Pons (tissue), 1 donor: ENCODE results near the gene SLC25A18.
"Not testable (repeated sequence)": the region's sequence is repeated elsewhere in the genome, so short reads cannot be mapped to it uniquely, and the experiment has no call there.

Experiments used
- DNase-seq: peaks from one replicate; pipeline ENCODE4 v3.0.0-alpha.2; 2016; ENCODE audit warnings: low spot score

SLC25A18 gene

DNA sequence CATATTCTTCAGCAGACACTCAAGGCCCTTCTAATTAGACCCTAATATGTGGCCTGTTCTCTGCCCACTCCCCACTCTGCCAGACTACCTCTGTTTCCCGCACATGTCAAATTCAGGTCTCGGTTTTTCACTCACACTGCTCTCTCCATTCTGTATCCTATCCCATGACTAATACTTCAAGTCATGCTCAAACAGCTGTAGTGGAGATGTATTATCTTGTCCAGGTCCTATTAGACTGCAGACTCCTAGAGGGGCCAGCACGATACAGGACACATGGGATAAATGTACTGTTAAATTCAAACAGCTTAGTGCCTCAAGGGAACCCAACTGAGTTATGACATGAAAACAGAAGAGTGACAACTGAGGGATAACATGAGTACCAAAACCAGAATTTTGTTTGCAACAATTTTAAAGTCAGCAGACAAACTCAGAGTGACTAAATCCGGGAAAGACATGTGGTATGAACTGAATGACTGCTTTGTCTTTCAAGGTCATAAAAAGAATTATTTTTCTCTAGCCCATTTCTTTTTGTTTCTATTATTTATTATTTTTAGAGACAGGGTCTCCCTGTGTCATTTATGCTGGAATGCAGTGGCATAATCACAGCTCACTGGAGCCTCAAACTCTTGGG lies 44.7 kb downstream of the SLC25A18 start:
- peak; percentile 24 for DNase-seq

DNA sequence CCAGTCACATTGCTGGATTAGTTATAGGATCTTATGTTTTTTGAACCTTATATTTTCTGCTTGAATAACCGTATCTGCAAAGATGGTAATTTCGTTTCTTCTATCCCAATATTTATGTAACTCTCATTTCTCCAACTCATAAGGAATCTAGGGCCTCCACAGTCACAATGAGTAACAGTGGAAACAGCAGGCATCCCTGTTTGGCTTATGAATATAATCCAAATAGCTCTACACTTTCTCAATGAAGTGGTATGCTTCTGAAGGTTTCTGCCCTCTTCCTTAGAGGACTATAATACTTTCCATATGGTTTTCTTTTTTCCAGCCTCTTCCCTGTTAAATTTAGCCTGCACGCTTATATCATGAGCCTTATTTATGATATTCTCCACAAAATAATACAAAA lies 48.8 kb downstream of the SLC25A18 start:
- no peak for DNase-seq

DNA sequence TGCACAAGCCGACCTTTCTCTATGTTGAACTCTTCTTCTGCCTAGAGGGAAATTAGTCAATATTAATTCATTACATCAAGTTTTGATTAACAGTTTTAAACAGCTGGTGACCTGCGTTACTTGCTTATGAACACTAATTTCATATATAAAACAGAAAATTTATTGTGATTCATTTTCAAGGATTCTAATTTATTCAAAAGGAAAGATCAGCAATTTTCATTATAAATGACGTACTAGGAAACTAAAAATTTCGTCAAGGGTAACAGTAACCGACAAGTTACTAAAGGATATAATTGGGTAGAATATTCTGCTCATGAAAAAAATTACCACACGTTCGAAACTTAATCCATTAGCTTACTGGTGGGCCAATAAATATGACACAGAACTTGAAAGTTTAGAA lies 50.0 kb downstream of the SLC25A18 start:
- DNase-seq, result no peak

DNA sequence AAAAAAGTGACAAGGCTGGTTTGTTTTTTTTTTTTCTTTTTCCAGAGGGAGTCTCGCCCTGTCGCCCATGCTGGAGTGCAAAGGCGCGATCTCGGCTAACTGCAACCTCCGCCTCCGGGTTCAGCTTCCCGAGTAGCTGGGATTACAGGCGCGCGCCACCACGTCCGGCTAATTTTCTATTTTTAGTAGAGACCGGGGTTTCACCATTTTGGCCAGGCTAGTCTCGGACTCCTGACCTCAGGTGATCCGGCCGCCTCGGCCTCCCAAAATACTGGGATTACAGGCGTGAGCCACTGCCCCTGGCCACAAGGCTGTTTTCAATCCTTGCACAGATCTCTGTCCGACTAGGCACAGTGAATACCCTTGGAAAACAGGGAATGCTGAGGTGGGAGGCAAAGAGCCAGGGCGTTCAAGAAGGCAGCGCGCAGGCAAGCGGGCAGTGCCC lies 64.7 kb downstream of the SLC25A18 start:
- DNase-seq, result no peak

DNA sequence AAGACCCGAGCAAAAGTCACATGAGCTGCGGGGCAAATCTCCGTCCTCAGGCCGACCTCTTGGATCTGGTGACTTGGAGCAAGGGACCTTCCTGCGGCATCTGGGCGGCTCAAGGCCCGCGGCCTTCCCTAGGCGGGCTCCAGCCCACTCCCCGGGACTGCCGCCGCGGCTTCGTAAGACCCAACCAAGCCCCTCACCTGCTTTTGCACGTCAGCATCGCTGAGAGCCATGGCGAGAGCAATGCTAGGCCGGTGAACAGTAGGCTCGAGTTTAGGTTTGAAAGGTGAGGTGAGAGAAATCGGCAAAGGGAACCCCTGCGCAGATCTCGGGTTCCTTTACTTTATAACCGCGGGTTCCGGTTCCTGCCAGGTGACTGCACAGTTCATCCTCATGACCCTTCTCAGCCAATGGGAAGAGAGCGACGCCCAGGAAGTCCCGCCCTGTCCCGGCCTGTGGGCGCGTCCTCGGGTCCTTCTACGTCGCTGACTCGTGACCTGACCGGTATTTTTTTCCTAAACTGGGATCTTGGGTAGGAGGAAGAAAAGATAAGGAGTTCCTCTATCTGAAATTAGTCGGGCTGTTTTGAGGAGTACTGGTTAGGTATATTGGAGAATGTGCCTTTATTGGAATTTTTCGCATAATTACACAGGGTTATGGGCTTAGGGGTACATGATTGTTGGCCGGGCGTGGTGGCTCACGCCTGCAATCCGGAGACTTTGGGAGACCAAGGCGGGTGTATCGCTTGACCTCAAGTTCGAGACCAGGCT lies 65.3 kb downstream of the SLC25A18 start, which contains the start of gene ATP6V1E1:
Gene ATP6V1E1 (minus strand): TSS at position 344 of the 767 bp plus-strand sequence. CDS start 114 bp downstream, at position 230.
- peak; percentile 97 for DNase-seq

DNA sequence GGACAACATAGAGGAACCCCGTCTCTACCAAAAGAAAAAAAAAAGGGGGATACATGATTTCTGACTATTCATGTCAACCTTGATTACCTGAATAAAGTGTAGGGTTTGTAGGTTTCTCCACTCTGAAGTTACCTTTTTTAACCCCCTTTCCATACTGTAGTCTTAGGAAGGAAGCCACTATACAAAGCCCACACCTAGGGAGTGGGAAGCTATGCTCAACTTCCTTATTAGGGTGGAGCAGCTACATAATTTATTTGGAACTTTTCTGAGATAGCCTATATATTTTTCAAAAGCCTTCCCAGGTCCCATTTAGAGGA lies 65.8 kb downstream of the SLC25A18 start:
- DNase-seq, result no peak

DNA sequence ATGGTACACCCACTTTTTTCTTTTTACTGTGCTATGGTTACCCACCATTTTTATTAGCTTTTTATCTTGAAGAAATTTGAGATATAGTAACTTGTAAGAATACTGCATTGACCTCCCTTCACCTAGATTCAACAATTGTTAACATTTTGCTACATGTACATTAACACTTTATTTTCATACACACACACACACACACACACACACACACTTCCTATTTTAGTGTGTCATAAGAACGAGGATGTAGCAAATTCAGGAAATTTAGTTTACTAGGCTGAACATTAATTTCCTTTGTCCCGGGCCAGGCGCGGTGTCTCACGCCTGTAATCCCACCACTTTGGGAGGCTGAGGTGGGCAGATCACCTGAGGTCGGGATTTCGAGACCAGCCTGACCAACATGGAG lies 66.3 kb downstream of the SLC25A18 start:
- no peak for DNase-seq

DNA sequence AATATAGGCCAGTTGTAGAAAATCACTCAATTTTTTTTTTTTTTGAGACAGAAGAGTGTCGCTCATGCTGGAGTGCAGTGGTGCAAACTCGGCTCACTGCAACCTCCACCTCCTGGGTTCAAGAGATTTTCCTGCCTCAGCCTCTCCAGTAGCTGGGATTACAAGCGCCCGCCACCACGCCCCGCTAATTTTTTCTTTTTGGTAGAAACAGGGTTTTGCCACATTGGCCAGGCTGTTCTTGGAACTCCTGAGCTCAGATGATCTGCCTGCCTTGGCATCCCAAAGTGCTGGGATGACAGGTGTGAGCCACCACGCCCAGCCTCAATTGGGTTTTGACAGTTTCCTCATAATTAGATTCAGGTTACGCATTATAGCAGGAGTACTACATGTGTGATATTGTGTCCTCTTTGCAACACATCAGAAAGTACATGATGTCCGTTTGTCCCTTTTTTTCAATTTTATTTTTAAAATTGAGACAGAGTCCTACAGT lies 67.8 kb downstream of the SLC25A18 start:
- no peak for DNase-seq

DNA sequence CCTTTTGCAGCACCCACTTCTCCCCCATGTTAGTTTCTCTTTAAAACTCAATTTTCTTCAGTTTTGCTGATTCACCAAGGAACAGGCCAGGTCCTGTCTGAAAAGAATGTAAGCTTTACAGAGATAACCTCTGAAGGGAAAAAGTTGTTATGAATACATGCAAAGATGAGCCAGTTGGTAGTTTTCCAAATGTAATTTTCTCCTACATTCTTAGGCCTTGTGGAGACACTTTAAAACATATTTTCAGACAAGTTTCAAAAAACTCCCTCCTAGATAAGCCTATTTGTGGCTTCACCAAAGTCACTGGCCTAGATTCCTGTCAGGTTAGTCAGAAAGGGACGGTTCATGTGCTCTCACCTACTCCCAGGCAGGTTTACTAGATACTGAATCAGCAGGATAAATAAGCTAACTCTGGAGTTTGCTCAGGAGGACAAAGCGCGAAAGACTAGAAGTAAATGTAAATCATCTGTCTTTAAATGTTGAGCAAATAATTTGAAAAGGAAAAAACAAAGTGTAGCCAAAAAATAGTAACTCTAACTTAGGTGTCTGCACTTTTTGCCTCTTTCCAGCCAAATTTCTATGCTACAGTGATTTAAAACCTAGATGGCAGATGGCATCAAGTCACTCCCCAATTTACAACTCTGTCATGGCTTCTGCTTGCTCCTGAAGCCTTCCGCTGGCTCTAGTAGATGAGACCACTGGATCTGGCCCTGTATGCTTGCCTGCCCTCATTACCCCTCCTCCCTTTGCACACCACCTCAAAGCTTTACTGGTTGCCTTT lies 70.1 kb downstream of the SLC25A18 start:
- no peak for DNase-seq

DNA sequence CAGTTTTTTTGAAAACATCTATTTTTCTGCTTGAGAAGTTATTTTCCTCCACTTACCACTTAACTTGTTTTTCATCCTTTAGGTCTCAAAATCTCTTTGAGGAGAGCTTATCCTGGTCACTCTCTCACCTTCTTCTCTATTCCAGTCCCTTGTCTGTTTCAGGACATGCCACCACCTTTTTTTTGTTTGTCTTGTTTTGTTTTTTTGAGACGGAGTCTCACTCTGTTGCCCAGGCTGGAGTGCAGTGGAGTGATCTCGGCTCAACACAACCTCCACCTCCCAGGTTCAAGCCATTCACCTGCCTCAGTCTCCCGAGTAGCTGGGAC lies 70.7 kb downstream of the SLC25A18 start:
- no peak for DNase-seq

DNA sequence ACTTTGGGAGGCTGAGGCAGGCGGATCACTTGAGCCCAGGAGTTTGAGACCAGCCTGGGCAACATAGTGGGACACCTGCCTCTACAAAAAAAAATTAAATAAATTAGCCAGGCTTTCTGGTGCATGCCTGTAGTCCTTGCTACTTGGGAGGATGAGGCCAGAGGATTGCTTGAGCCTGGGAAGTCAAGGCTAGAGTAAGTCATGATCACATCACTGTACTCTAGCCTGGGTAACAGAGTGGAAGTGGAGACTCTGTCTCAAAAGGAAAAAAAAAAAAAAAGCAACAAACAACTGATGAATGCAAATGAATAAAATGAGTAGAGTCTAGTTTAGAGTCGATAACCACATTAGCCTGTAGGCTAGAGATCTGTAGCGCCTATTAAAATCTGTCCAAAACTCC lies 71.4 kb downstream of the SLC25A18 start:
- no peak for DNase-seq

DNA sequence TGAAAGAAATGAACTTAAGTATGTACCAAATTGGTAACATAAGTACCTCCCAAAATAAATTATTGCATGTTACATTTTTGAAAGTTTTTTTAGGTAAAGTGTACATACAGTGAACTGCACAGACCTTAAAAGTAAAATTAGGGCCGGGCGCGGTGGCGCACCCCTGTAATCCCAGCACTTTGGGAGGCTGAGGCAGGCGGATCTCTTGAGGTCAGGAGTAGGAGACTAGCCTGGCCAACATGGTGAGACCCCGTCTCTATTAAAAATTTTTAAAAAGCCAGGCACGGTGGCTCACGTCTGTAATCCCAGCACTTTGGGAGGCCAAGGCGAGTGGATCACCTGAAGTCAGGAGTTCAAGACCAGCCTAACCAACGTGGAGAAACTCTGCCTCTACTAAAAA lies 73.6 kb downstream of the SLC25A18 start:
- DNase-seq, result not testable (repeated sequence)

DNA sequence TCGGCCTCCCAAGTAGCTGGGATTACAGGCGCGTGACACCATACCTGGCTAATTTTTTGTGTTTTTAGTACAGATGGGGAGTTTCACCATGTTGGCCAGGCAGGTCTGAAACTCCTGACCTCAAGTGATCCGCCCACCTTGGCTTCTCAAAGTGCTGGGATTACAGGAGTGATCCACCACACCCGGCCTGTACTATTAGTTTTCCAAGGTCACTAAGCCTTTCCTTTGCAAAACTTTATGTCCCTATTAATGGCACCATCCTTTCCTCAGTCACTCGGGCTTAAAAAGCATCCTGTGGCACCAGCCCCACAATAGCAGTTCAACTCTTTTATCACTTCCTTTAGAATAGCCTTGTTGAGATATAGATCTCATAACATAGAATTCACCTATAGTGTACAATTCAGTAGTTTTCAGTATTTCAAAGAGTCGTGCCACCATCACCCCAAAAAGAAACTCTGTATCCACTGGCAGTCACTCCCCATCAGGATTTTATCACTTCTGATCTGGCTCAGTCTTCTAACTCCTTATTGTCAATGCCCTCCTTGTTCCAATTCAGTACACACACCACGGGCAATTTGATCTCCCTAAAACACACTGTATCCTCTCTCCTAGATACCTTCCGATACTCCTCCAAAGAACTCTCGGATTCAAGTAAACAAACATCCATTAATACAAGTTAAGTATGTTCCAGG lies 74.3 kb downstream of the SLC25A18 start:
- no peak for DNase-seq

DNA sequence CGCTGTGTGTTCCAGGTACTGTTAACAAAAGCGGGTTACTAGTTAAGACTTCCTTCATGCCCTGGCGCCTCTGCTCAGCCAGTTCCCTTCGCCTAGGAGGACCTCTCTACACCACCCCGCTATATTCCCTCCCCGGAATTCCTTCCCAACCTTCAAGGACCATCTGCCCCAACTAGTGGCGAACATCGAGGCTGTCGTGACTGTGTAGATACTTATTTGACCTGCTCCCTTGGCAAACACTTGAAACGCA lies 74.8 kb downstream of the SLC25A18 start:
- DNase-seq, result no peak

DNA sequence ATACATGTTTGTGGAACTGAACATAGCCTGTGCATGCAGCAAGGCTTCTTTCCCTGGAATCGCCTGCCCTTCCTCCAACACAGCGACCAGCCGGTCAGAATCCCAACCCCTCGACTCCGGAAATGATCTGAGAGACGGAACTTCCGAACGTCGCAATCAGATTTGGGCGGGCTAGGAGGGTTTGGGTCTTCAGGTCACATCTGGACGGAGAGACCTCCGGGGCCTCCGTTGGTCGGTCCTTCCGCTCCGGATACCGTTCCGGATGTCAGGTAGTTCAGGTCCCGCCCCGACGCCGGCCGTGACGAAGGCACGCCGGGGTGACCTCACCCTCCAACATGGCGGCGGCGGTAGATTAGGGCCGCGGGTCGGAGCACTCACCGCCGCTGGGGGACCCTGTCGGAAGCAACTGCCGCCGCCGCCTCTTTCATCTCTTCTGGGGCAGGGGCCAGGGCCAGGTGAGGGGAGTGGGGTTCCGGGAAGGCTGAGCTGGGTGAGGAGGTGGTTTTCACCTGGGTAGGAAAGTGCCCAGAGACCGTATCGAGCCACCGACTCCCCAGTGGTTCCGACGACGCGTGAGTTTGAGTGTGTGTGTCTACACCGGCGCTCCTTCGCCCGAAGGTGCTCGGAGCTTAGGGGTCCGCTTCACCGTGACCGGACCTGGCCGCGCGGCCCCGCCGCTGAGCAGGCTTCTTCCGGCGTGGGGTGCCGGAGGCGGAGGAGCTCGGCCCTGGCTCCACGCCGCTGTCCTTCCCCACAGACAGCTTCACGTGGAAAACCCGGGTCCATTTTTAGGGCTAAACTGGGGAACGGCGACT lies 75.3 kb downstream of the SLC25A18 start, which contains the start of gene BCL2L13:
Gene BCL2L13 (plus strand): TSS at position 326 of the 815 bp plus-strand sequence. CDS start 16,955 bp downstream, outside the sequence.
- DNase-seq, result peak; percentile 84

DNA sequence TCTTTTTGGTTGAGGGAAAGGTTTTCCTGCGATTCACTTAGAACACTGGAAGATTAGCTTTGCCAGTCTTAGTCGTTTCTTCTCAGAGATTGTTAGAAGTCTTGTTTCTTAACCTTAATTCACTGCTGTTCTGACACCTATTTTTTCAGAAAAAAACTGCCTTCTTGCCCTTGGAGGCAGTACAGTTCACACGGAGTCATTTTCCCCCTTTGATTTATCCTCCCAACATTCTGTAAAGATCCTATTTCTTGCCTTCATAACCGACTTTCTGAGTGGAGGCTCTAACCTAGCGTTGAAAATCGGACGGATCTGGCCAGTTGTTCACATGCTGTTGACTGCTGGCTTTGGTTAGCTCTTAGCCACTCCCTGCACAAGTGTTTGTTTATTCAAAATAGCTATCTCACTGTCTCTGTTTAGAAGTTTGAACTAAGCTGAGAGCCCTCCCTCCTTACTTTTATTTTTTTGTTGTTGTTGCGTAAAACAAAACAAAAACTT lies 76.0 kb downstream of the SLC25A18 start:
- DNase-seq, result peak; percentile 32
